Suprapubic skin (tissue), 4 donors: ENCODE measurements around the gene CES5A. TPM values are rescaled to one million over a fixed set of nuclear protein-coding genes. Genes with fewer than 3 reads are reported as not detected.

Experiments
- DNase-seq, 2 donors: peaks; one replicate each; pipeline ENCODE4 v3.0.0-alpha.2; 2019; ENCODE audit warnings: low spot score in 2 of 2
- H3K27ac ChIP-seq: fragments of 200-600 bp; sonication (generic); one replicate; pipeline ENCODE4 v1.5.1; 2019
- H3K27me3 ChIP-seq: fragments of 200-600 bp; sonication (generic); one replicate; pipeline ENCODE4 v1.5.1; 2019
- H3K36me3 ChIP-seq: fragments of 200-600 bp; sonication (generic); one replicate; pipeline ENCODE4 v1.5.1; 2019
- H3K4me1 ChIP-seq: fragments of 200-600 bp; sonication (generic); one replicate; pipeline ENCODE4 v1.5.1; 2019
- H3K4me3 ChIP-seq: fragments of 200-600 bp; sonication (generic); one replicate; pipeline ENCODE4 v1.5.1; 2019; ENCODE audit warnings: mild to moderate bottlenecking
- H3K9me3 ChIP-seq: fragments of 200-600 bp; sonication (generic); one replicate; pipeline ENCODE4 v1.5.1; 2019
- EP300 ChIP-seq: sonication (generic); formaldehyde crosslinking; IDR thresholded peaks from one replicate; pipeline ENCODE4 v1.6.1; 2017; ENCODE audit warnings: antibody characterized with exemption
- POLR2A ChIP-seq, 2 donors: fragments of 450-650 bp; IDR thresholded peaks; one replicate each; pipeline ENCODE4 v1.6.1; 2017; ENCODE audit warnings: antibody characterized with exemption in 2 of 2, mild to moderate bottlenecking in 2 of 2, moderate library complexity in 2 of 2
- POLR2AphosphoS5 ChIP-seq, 3 donors: sonication (generic); formaldehyde crosslinking; IDR thresholded peaks; one replicate each; pipeline ENCODE4 v1.6.1; 2017; ENCODE audit warnings: antibody characterized with exemption in 3 of 3
- WGBS: methylation state at CpG from one replicate; pipeline ENCODE4 v1.1.5; 2018; 5-methylcytosine and 5-hydroxymethylcytosine counted together
- total RNA-seq, 4 donors: library from RNA; depleted of rRNA; stranded (reverse); fragments of >200 nt; gene quantifications; one replicate each; pipeline ENCODE4 v1.1.0, GENCODE V29; 2016
- TF ChIP-seq, protein P1 (sequence below), 2 donors: fragments of 200-600 bp in 1 of 2; fragments of 450-650 bp in 1 of 2; sonication (generic) in 1 of 2; IDR thresholded peaks; one replicate each; pipeline ENCODE4 v1.5.1; 2016 to 2019; ENCODE audit warnings: antibody characterized with exemption in 2 of 2, mild to moderate bottlenecking in 1 of 2, moderate library complexity in 1 of 2

Gene CES5A
- total RNA-seq, 4 donors from 2014 or later, result 0.30 to 0.60 TPM; not detected in 2

DNA sequence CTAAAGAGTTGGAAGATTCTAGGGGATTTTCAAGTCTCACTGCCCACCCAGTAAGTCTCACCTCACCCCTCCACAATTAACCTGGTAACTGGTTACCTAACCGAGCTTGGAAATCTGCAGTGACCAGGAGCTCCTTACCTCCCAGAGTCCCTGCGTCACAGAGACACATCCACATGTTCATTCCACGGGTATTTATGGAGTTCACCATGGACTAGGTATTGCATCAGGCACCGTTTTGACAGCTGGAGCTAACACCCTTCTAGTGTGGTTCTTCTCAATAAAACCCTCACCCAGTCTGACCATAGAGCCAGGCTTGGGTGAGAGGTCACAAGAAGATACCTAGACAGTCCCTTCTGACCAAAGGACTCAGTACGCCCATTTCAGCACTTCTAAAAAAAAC, 2.1 kb downstream of the CES5A start:
- no peak for TF ChIP-seq POLR2AphosphoS5 (IDR thresholded peaks at IDR 0.05)
- TF ChIP-seq, protein P1, sequence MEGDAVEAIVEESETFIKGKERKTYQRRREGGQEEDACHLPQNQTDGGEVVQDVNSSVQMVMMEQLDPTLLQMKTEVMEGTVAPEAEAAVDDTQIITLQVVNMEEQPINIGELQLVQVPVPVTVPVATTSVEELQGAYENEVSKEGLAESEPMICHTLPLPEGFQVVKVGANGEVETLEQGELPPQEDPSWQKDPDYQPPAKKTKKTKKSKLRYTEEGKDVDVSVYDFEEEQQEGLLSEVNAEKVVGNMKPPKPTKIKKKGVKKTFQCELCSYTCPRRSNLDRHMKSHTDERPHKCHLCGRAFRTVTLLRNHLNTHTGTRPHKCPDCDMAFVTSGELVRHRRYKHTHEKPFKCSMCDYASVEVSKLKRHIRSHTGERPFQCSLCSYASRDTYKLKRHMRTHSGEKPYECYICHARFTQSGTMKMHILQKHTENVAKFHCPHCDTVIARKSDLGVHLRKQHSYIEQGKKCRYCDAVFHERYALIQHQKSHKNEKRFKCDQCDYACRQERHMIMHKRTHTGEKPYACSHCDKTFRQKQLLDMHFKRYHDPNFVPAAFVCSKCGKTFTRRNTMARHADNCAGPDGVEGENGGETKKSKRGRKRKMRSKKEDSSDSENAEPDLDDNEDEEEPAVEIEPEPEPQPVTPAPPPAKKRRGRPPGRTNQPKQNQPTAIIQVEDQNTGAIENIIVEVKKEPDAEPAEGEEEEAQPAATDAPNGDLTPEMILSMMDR (IDR thresholded peaks at IDR 0.05), result no peak
- no peak for TF ChIP-seq EP300
- no peak for TF ChIP-seq POLR2A (IDR thresholded peaks at IDR 0.05)

DNA sequence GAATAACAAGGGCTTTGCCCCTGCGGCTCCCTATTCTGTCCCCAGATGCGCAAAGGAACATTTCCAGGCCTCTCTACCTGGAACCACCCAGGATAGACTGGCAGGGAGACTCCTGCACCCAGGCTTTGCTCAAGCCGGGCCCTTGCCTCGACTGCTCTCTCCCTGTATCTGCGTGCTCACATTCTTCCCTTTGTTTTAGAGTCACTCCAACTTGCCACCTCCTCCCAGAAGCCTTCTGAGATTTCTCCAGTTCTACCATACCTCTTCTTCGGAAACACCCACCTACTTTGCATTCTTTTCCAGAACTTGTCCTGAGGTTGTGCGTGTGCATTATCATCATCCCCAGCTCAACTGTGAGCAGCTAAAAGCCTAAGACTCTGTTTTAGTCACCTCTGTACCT, 3.0 kb downstream of the CES5A start:
- Histone ChIP-seq H3K27me3 (peaks cover 9% of the 10 kb centered on the region), H3K4me1 (peaks cover 3% of the 10 kb centered on the region), H3K4me3 (no peak overlapping the region), H3K27ac (no peak overlapping the region), H3K36me3 (no peaks in the 10 kb centered on the region), H3K9me3 (no peaks in the 10 kb centered on the region)
- WGBS, result 80% methylated on average over 7 of the region's 7 CpGs
- no peak for DNase-seq
- no peak for TF ChIP-seq EP300
- no peak for TF ChIP-seq POLR2A (IDR thresholded peaks at IDR 0.05)
- no peak for TF ChIP-seq POLR2AphosphoS5 (IDR thresholded peaks at IDR 0.05)
- TF ChIP-seq, protein P1 (IDR thresholded peaks at IDR 0.05), result no peak

More for the DNA sequence above, 2.1 kb downstream of the CES5A start:
- Histone ChIP-seq H3K4me3 (no peak overlapping the region), H3K4me1 (peaks cover under 1% of the 10 kb centered on the region), H3K27ac (no peak overlapping the region), H3K9me3 (no peaks in the 10 kb centered on the region), H3K27me3 (peaks cover 9% of the 10 kb centered on the region), H3K36me3 (no peaks in the 10 kb centered on the region)
- no peak for DNase-seq
- WGBS, result 91% methylated on average over 5 of the region's 5 CpGs

DNA sequence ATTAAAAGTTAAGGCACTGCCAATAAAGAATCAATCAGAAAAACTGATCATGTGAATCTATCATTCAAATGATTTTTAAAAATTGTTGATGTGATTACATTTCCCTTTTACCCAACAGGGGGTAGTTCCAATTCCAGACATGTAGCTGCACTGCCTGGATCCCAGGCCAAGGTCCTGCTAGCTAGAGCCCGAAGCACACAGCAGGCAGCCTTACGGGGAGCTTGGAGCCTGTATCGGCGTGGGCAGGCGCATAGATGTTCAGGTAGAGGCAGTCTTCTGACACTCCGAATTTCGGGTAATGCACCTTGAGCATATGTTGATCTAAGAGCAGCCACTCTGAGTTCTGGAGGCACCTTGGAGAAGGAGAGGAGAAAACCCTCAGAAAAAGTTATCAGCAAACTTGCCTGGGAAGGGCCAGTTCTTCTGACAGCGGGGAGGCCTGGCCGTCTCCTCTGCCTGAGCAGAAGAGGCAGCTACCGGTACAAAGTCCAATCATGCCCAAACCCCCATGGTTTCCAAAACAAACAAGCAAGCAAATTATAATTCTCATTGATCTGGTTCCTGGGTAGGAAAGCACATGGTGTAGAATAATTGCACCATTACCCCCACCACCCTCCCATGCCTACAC, 3.6 kb downstream of the CES5A start:
- no peaks in the 10 kb centered on the region for H3K9me3 ChIP-seq
- H3K4me1 ChIP-seq, result peaks cover 3% of the 10 kb centered on the region
- WGBS, result 82% methylated on average over 10 of the region's 10 CpGs
- peaks cover 9% of the 10 kb centered on the region for H3K27me3 ChIP-seq
- no peak for TF ChIP-seq EP300
- TF ChIP-seq POLR2A (IDR thresholded peaks at IDR 0.05), result no peak
- TF ChIP-seq POLR2AphosphoS5 (IDR thresholded peaks at IDR 0.05), result no peak
- no peak for DNase-seq
- H3K4me3 ChIP-seq, result no peak overlapping the region
- no peaks in the 10 kb centered on the region for H3K36me3 ChIP-seq
- no peak overlapping the region for H3K27ac ChIP-seq

DNA sequence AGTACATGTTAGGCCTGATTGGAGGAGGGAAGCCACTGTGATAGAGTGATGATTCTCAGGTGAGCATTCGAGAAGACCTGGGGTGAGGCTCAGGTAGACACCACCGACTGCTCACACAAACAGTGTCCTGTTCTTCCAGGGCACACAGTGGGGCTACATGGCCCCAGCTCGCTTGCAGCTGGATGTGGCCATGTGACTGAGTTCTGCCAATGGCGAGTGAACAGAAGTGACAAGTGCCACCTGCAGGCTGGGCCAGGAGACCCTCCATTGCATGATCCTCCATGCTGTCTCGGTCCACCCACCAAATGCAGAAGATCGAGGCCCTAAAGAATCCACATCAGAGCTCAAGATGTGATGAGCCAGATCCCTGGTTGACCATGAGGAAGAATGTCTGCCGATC, 6.2 kb downstream of the CES5A start:
- H3K4me3 ChIP-seq, result no peak overlapping the region
- no peaks in the 10 kb centered on the region for H3K36me3 ChIP-seq
- 88% methylated on average over 6 of the region's 7 CpGs for WGBS
- H3K9me3 ChIP-seq, result no peaks in the 10 kb centered on the region
- H3K27ac ChIP-seq, result no peak overlapping the region
- no peak for TF ChIP-seq EP300
- no peak for TF ChIP-seq POLR2AphosphoS5 (IDR thresholded peaks at IDR 0.05)
- no peak for TF ChIP-seq POLR2A (IDR thresholded peaks at IDR 0.05)
- TF ChIP-seq, protein P1 (IDR thresholded peaks at IDR 0.05), result no peak
- peaks cover 3% of the 10 kb centered on the region for H3K4me1 ChIP-seq
- H3K27me3 ChIP-seq, result peaks cover 9% of the 10 kb centered on the region
- DNase-seq, result no peak

DNA sequence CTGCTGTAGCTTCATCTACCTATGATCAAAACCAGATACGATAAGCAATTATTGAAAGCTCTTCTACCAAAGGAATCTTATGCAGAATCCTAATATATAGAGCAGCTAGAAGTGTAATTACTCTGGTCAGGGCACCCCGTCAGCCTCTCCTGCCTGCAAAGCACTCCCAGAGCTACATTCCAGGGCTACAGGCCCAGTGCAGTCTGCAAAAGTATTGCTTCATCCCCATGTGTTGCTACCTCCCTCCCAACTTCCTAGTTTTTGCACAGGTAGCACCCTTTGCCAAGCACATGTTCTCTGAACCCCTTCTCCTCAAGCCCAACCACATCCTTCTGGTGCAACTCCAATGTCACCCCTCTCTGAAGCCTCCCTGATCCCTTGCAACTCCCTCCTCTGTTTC, 7.0 kb downstream of the CES5A start:
- no peak for DNase-seq
- no peak overlapping the region for H3K4me3 ChIP-seq
- H3K27me3 ChIP-seq, result peaks cover 10% of the 10 kb centered on the region
- peaks cover 3% of the 10 kb centered on the region for H3K4me1 ChIP-seq
- WGBS, result 65% methylated on average over 2 of the region's 2 CpGs
- TF ChIP-seq EP300 (no peak), POLR2AphosphoS5 (IDR thresholded peaks at IDR 0.05) (no peak), POLR2A (IDR thresholded peaks at IDR 0.05) (no peak)
- TF ChIP-seq, protein P1 (IDR thresholded peaks at IDR 0.05), result no peak
- H3K9me3 ChIP-seq, result no peaks in the 10 kb centered on the region
- no peaks in the 10 kb centered on the region for H3K36me3 ChIP-seq
- H3K27ac ChIP-seq, result no peak overlapping the region
